MCF 10A (cell line): Measurements from ENCODE around the gene PELI3. TPM values are rescaled to one million over a fixed set of nuclear protein-coding genes. Genes with fewer than 3 reads are reported as not detected.

Source experiments
- BruUV-seq: library from RNA; stranded (reverse); fragments of 400-500 nt; replicated peaks from 2 replicates; lab custom pipeline; 2021; lab: Mats Ljungman, UMichigan
- CTCF ChIA-PET: fragments of 300-600 bp; sonication (Branson Sonifier 250); formaldehyde crosslinking; extraction: SDS; loops from one replicate; lab custom pipeline; 2021; ENCODE audit warnings: antibody characterized with exemption, inconsistent platforms; lab: Yijun Ruan, JAX
- POLR2A ChIA-PET: fragments of 300-600, 350-650 bp; sonication (Branson Sonifier 250); formaldehyde crosslinking; extraction: SDS; loops from one replicate; lab custom pipeline; 2020; ENCODE audit warnings: antibody characterized with exemption, inconsistent platforms; lab: Yijun Ruan, JAX
- DNase-seq: peaks from one replicate; pipeline ENCODE4 v3.0.0-alpha.2; 2018; ENCODE audit not compliant: unreplicated experiment
- H3K27ac Mint-ChIP-seq: one replicate; pipeline ENCODE4 v1.8.0; 2022; ENCODE audit warnings: mild to moderate bottlenecking, low read depth, mixed read lengths; ENCODE audit not compliant: unreplicated experiment
- H3K27me3 Mint-ChIP-seq: one replicate; pipeline ENCODE4 v1.8.0; 2022; ENCODE audit warnings: mixed read lengths; ENCODE audit not compliant: insufficient read depth, unreplicated experiment
- H3K36me3 Mint-ChIP-seq: one replicate; pipeline ENCODE4 v1.8.0; 2022; ENCODE audit warnings: mild to moderate bottlenecking, moderate library complexity, mixed read lengths; ENCODE audit not compliant: insufficient read depth, unreplicated experiment
- H3K4me1 Mint-ChIP-seq: one replicate; pipeline ENCODE4 v1.8.0; 2022; ENCODE audit warnings: mixed read lengths; ENCODE audit not compliant: insufficient read depth, unreplicated experiment
- H3K4me3 Mint-ChIP-seq: one replicate; pipeline ENCODE4 v1.8.0; 2022; ENCODE audit warnings: mild to moderate bottlenecking, moderate library complexity, mixed read lengths; ENCODE audit not compliant: unreplicated experiment
- H3K9me3 Mint-ChIP-seq: one replicate; pipeline ENCODE4 v1.8.0; 2022; ENCODE audit warnings: mixed read lengths; ENCODE audit not compliant: unreplicated experiment
- intact Hi-C: fragments of 100-400 bp; cut with micrococcal nuclease; formaldehyde crosslinking; loops from 2 replicates; pipeline ENCODE4 v1.14.1; 2022
- total RNA-seq: library from RNA; stranded (reverse); gene quantifications from 2 replicates; pipeline ENCODE4 v1.2.3, GENCODE V29; 2022
- TF ChIP-seq, protein P1 (sequence below): fragments of 200-600 bp; IDR thresholded peaks from one replicate; pipeline ENCODE4 v1.8.0; 2022; ENCODE audit warnings: antibody characterized with exemption, mild to moderate bottlenecking; ENCODE audit not compliant: unreplicated experiment

The PELI3 gene
- total RNA-seq, 1 experiment from 2014 or later = 6.1 TPM

- CTCF ChIA-PET = no interaction called here
- Mint-ChIP-seq H3K27me3 (no peaks in the 10 kb centered on the region), H3K4me3 (no peak overlapping the region), H3K36me3 (peaks cover 46% of the 10 kb centered on the region), H3K9me3 (no peaks in the 10 kb centered on the region), H3K27ac (no peak overlapping the region), H3K4me1 (no peaks in the 10 kb centered on the region)
- intact Hi-C loops = no loop called here
- BruUV-seq = no TSS peak
- DNase-seq = no peak
- POLR2A ChIA-PET = no interaction called here
- TF ChIP-seq, protein P1, sequence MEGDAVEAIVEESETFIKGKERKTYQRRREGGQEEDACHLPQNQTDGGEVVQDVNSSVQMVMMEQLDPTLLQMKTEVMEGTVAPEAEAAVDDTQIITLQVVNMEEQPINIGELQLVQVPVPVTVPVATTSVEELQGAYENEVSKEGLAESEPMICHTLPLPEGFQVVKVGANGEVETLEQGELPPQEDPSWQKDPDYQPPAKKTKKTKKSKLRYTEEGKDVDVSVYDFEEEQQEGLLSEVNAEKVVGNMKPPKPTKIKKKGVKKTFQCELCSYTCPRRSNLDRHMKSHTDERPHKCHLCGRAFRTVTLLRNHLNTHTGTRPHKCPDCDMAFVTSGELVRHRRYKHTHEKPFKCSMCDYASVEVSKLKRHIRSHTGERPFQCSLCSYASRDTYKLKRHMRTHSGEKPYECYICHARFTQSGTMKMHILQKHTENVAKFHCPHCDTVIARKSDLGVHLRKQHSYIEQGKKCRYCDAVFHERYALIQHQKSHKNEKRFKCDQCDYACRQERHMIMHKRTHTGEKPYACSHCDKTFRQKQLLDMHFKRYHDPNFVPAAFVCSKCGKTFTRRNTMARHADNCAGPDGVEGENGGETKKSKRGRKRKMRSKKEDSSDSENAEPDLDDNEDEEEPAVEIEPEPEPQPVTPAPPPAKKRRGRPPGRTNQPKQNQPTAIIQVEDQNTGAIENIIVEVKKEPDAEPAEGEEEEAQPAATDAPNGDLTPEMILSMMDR = no peak
Observed at GRCh38 chr11:66523611-66524010, 56.9 kb downstream of the PELI3 start.

GRCh38 chr11:66524304-66525040, 57.8 kb downstream of the PELI3 start:
- DNase-seq = no peak
- no peaks in the 10 kb centered on the region for H3K27me3 Mint-ChIP-seq
- H3K9me3 Mint-ChIP-seq = no peaks in the 10 kb centered on the region
- no TSS peak for BruUV-seq
- ChIA-PET CTCF (no interaction called here), POLR2A (interaction anchor here (0.6 kb wide), 2 partner anchors 9 to 257 kb away, joined by 3 read pairs; no protein-coding TSS in a partner anchor)
- intact Hi-C loops = no loop called here
- TF ChIP-seq, protein P1 = no peak
- no peak overlapping the region for H3K27ac Mint-ChIP-seq
- no peaks in the 10 kb centered on the region for H3K4me1 Mint-ChIP-seq
- peaks cover 39% of the 10 kb centered on the region for H3K36me3 Mint-ChIP-seq
- H3K4me3 Mint-ChIP-seq = no peak overlapping the region

Other genes starting within 250 kb of the PELI3 start
- 51.4 and 73.5 TPM in 2 replicates for gene KLC2, start 209.2 kb upstream of the PELI3 start, total RNA-seq
- gene RAB1B, start 198.3 kb upstream of the PELI3 start, total RNA-seq = 73.4 and 87.0 TPM in 2 replicates
- 1.4 and 1.6 TPM in 2 replicates for gene CNIH2, start 188.7 kb upstream of the PELI3 start, total RNA-seq
- gene YIF1A, start 177.8 kb upstream of the PELI3 start, total RNA-seq = 143 and 144 TPM in 2 replicates
- gene TMEM151A, start 175.0 kb upstream of the PELI3 start, total RNA-seq = 0.12 TPM in 1 of 2 replicates, not detected in the other
- not detected in 2 replicates for gene CD248, start 149.9 kb upstream of the PELI3 start, total RNA-seq
- 38.7 and 50.2 TPM in 2 replicates for gene RIN1, start 130.5 kb upstream of the PELI3 start, total RNA-seq
- gene BRMS1, start 121.8 kb upstream of the PELI3 start, total RNA-seq = 53.2 and 55.4 TPM in 2 replicates
- 6.7 and 8.6 TPM in 2 replicates for gene B4GAT1, start 119.3 kb upstream of the PELI3 start, total RNA-seq
- 3.6 and 7.0 TPM in 2 replicates for gene SLC29A2, start 95.1 kb upstream of the PELI3 start, total RNA-seq
- gene NPAS4, start 45.9 kb upstream of the PELI3 start, total RNA-seq = not detected in 2 replicates
- 65.5 and 69.1 TPM in 2 replicates for gene MRPL11, start 28.1 kb upstream of the PELI3 start, total RNA-seq
- 34.4 and 40.9 TPM in 2 replicates for gene DPP3, start 13.5 kb downstream of the PELI3 start, total RNA-seq
- gene BBS1, start 43.7 kb downstream of the PELI3 start, total RNA-seq = 31.7 and 33.9 TPM in 2 replicates
- gene ZDHHC24, start 79.1 kb downstream of the PELI3 start, total RNA-seq = 11.1 and 12.4 TPM in 2 replicates
- gene ACTN3, start 80.0 kb downstream of the PELI3 start, total RNA-seq = not detected in 2 replicates
- gene CTSF, start 101.7 kb downstream of the PELI3 start, total RNA-seq = 8.6 and 11.8 TPM in 2 replicates
- gene CCDC87, start 126.2 kb downstream of the PELI3 start, total RNA-seq = not detected in 2 replicates
- gene CCS, start 126.3 kb downstream of the PELI3 start, total RNA-seq = 25.8 and 34.4 TPM in 2 replicates
- 78.1 and 88.3 TPM in 2 replicates for gene RBM14, start 149.7 kb downstream of the PELI3 start, total RNA-seq
- gene RBM4, start 171.8 kb downstream of the PELI3 start, total RNA-seq = 171 and 172 TPM in 2 replicates
- 9.5 and 13.5 TPM in 2 replicates for gene RBM4B, start 211.0 kb downstream of the PELI3 start, total RNA-seq